ENCODE results near the gene TP53I11. TPM values are rescaled to one million over a fixed set of nuclear protein-coding genes. Genes with fewer than 3 reads are reported as not detected.

The TP53I11 gene
- polyA plus RNA-seq, 1 donor (not counting 4 experiments of a cell fraction or from before 2014, with no cell fraction given), result 21.4 TPM

GRCh38 chr11:44960200-44960845 lies 9.6 kb upstream of the TP53I11 start:
- peaks cover 7% of the 10 kb centered on the region for H3K27me3 ChIP-seq (ENCODE audit: control insufficient read depth, extremely low read depth, insufficient read depth, low read length)
- DNase-seq (ENCODE audit: low read depth, low spot score) (no peak), FAIRE-seq (no peak)
- H3K4me2 ChIP-seq (ENCODE audit: control insufficient read depth, extremely low read depth, insufficient read depth, low read depth, low read length), result no peak overlapping the region
- H3K9me1 ChIP-seq (ENCODE audit: control insufficient read depth, extremely low read depth, insufficient read depth, low read length), result no peaks in the 10 kb centered on the region
- TF ChIP-seq CTCF (optimal IDR thresholded peaks at IDR 0.05 in 1 of 3, IDR thresholded peaks at IDR 0.05 in 1 of 3, conservative IDR thresholded peaks at IDR 0.05 in 1 of 3; ENCODE audit: extremely low read depth in 1 of 3, insufficient read depth in 2 of 3, low read length in 3 of 3) (no peak), EZH2 (IDR thresholded peaks at IDR 0.05; ENCODE audit: low read length) (no peak)
- dilution Hi-C loops (cut with MboI; ENCODE audit: extremely low pct_ligation_motif_present, low sequenced_read_pairs), result no loop called here
- no peak overlapping the region for H3K27ac ChIP-seq (ENCODE audit: control insufficient read depth, insufficient read depth, low read length)
- H4K20me1 ChIP-seq (ENCODE audit: control insufficient read depth, extremely low read depth, insufficient read depth, low read length), result no peaks in the 10 kb centered on the region
- H3K9me3 ChIP-seq (ENCODE audit: control insufficient read depth, low read depth, low read length), result no peaks in the 10 kb centered on the region
- no peak overlapping the region for H3K9ac ChIP-seq (ENCODE audit: control insufficient read depth, extremely low read depth, insufficient read depth, low read length)
- H3K79me2 ChIP-seq (ENCODE audit: control insufficient read depth, insufficient read depth, low read length), result no peaks in the 10 kb centered on the region
- peaks cover 5% of the 10 kb centered on the region for H3K4me1 ChIP-seq (ENCODE audit: control insufficient read depth, extremely low read depth, insufficient read depth, low read length)
- no peaks in the 10 kb centered on the region for H3K36me3 ChIP-seq (ENCODE audit: control insufficient read depth in 2 of 2, extremely low read depth in 1 of 2, insufficient read depth in 2 of 2, low read length in 2 of 2)
- no peak overlapping the region for H3K4me3 ChIP-seq (ENCODE audit: control insufficient read depth in 2 of 3, extremely low read depth in 1 of 3, insufficient read depth in 2 of 3, low read depth in 1 of 3, low read length in 3 of 3)
- no peak overlapping the region for H2AFZ ChIP-seq (ENCODE audit: control insufficient read depth, low read length)

DNA sequence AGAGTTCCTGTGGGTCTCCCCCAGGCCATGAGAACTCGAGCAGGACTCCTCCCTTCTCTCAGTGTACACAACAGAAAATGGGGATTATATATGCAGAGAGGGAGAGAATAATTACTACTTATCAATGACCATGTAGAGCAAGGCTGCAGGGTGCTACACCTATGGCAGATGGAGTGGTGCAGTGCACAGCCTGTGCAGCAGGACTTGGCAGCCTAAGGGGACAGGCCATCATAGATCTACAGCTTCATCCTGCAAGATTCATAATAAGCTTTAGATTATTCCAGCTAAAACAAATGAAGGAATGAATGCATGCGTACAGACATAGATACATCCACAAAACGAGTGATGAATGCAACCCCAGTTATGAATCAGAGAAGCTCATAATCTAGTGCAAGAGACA lies 8.4 kb upstream of the TP53I11 start:
- Histone ChIP-seq H3K9me1 (ENCODE audit: control insufficient read depth, extremely low read depth, insufficient read depth, low read length) (no peaks in the 10 kb centered on the region), H3K4me3 (ENCODE audit: control insufficient read depth in 2 of 3, extremely low read depth in 1 of 3, insufficient read depth in 2 of 3, low read depth in 1 of 3, low read length in 3 of 3) (no peak overlapping the region), H2AFZ (ENCODE audit: control insufficient read depth, low read length) (no peak overlapping the region), H3K79me2 (ENCODE audit: control insufficient read depth, insufficient read depth, low read length) (no peaks in the 10 kb centered on the region), H3K36me3 (ENCODE audit: control insufficient read depth in 2 of 2, extremely low read depth in 1 of 2, insufficient read depth in 2 of 2, low read length in 2 of 2) (no peaks in the 10 kb centered on the region), H3K4me2 (ENCODE audit: control insufficient read depth, extremely low read depth, insufficient read depth, low read depth, low read length) (no peak overlapping the region), H4K20me1 (ENCODE audit: control insufficient read depth, extremely low read depth, insufficient read depth, low read length) (no peaks in the 10 kb centered on the region), H3K9ac (ENCODE audit: control insufficient read depth, extremely low read depth, insufficient read depth, low read length) (no peak overlapping the region), H3K4me1 (ENCODE audit: control insufficient read depth, extremely low read depth, insufficient read depth, low read length) (peaks cover 11% of the 10 kb centered on the region), H3K27me3 (ENCODE audit: control insufficient read depth, extremely low read depth, insufficient read depth, low read length) (peaks cover 7% of the 10 kb centered on the region), H3K9me3 (ENCODE audit: control insufficient read depth, low read depth, low read length) (no peaks in the 10 kb centered on the region), H3K27ac (ENCODE audit: control insufficient read depth, insufficient read depth, low read length) (no peak overlapping the region)
- TF ChIP-seq EZH2 (IDR thresholded peaks at IDR 0.05; ENCODE audit: low read length) (no peak), CTCF (optimal IDR thresholded peaks at IDR 0.05 in 1 of 3, IDR thresholded peaks at IDR 0.05 in 1 of 3, conservative IDR thresholded peaks at IDR 0.05 in 1 of 3; ENCODE audit: extremely low read depth in 1 of 3, insufficient read depth in 2 of 3, low read length in 3 of 3) (no peak)
- DNase-seq (ENCODE audit: low read depth, low spot score), result no peak
- dilution Hi-C loops (cut with MboI; ENCODE audit: extremely low pct_ligation_motif_present, low sequenced_read_pairs), result no loop called here
- FAIRE-seq, result no peak

Data from keratinocyte (primary cell).